ENCODE measurements around the gene SMOC2. TPM values are rescaled to one million over a fixed set of nuclear protein-coding genes. Genes with fewer than 3 reads are reported as not detected.
"Not testable (repeated sequence)": the region's sequence is repeated elsewhere in the genome, so short reads cannot be mapped to it uniquely, and the experiment has no call there.

The SMOC2 gene
- total and polyA plus RNA-seq, 2 of the 13 experiments (the other 11 are each of a cell fraction or from before 2014, with no cell fraction given) = not detected

GRCh38 chr6:168691774-168692173 lies 250.8 kb downstream of the SMOC2 start (continued):
- TF ChIP-seq, protein P1, sequence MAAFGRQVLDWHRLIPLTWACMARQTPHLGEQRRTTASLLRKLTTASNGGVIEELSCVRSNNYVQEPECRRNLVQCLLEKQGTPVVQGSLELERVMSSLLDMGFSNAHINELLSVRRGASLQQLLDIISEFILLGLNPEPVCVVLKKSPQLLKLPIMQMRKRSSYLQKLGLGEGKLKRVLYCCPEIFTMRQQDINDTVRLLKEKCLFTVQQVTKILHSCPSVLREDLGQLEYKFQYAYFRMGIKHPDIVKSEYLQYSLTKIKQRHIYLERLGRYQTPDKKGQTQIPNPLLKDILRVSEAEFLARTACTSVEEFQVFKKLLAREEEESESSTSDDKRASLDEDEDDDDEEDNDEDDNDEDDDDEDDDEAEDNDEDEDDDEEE (CRISPR knock-in tag; IDR thresholded peaks at IDR 0.05) = no peak
- TF ChIP-seq ZNF484 (CRISPR knock-in tag; IDR thresholded peaks at IDR 0.05; ENCODE audit: borderline replicate concordance, low read depth) (no peak), CBFB (CRISPR knock-in tag; IDR thresholded peaks at IDR 0.05) (no peak), ZNF605 (CRISPR knock-in tag; IDR thresholded peaks at IDR 0.05) (no peak)

GRCh38 chr6:168692193-168692914 lies 251.4 kb downstream of the SMOC2 start:
- H3K9me3 ChIP-seq (ENCODE audit: low read length) = no peaks in the 10 kb centered on the region
- H3K36me3 ChIP-seq (replicated peaks in 1 of 2; ENCODE audit: control insufficient read depth in 1 of 2, insufficient read depth in 2 of 2, low read length in 2 of 2) = no peaks in the 10 kb centered on the region
- in situ Hi-C loops (cut with HindIII; ENCODE audit: extremely low pct_ligation_motif_present, low pct_unique_long_range_greater_than_20kb) = no loop called here
- FAIRE-seq (no peak), ATAC-seq (no peak), DNase-seq (ENCODE audit: low spot score) (no peak)
- H3K27me3 ChIP-seq (ENCODE audit: control insufficient read depth in 1 of 2, insufficient read depth in 2 of 2, low read length in 2 of 2) = peaks cover 0 to 42% of the 10 kb centered on the region in 2 experiments; a peak in 3 of 5 replicates
- no peaks in the 10 kb centered on the region for H3K4me1 ChIP-seq (ENCODE audit: insufficient read depth, low read length)
- no TSS peak for BruUV-seq (replicated peaks)
- no peak for TF ChIP-seq ZNF720 (CRISPR knock-in tag; IDR thresholded peaks at IDR 0.05)
- POLR2A ChIA-PET = no interaction called here
- H3K4me2 ChIP-seq (ENCODE audit: low read depth, low read length) = no peak overlapping the region
- CTCF ChIA-PET (ENCODE audit: low intra/inter-chr PET ratio, low total read pairs) = no interaction called here
- H4K20me1 ChIP-seq (ENCODE audit: insufficient read depth, low read length) = no peaks in the 10 kb centered on the region
- H3K79me2 ChIP-seq (ENCODE audit: insufficient read depth, low read length) = no peaks in the 10 kb centered on the region
- intact Hi-C loops (cut with micrococcal nuclease; ENCODE audit: unreplicated experiment) = no loop called here
- no peak overlapping the region for H3K27ac ChIP-seq (ENCODE audit: extremely low read length, insufficient read depth, low read length)
- WGBS (ENCODE audit: low lambda C conversion rate) = 57% methylated on average over 34 of the region's 34 CpGs
- no peak overlapping the region for H3K9ac ChIP-seq (ENCODE audit: insufficient read depth, low read depth, low read length)
- H2AFZ ChIP-seq (ENCODE audit: low read length) = no peak overlapping the region
- H3K4me3 ChIP-seq (replicated peaks in 1 of 3; ENCODE audit: insufficient read depth in 1 of 3, low read depth in 2 of 3, low read length in 3 of 3) = no peak overlapping the region

DNA sequence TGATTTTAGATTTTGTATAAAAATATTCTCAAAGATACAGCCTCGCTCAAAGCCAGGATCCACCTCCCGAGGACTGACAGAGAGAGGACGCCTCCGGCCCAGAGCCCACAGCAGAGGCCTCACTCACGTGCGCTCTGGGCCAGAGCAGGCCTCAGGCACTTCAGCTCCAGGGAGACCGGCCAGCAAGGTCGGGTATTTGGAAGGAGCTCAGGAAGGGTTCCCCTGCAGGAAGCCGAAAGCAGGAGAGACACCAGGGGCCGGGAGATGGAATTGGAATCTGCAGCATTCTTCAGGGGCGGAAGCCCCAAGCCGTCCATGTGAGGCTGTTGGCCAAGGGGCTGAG lies 251.9 kb downstream of the SMOC2 start:
- BruUV-seq (replicated peaks); H3K27ac ChIP-seq (ENCODE audit: extremely low read length, insufficient read depth, low read length); H3K4me1 ChIP-seq (ENCODE audit: insufficient read depth, low read length); H4K20me1 ChIP-seq (ENCODE audit: insufficient read depth, low read length); POLR2A ChIA-PET; intact Hi-C loops (cut with micrococcal nuclease; ENCODE audit: unreplicated experiment); H2AFZ ChIP-seq (ENCODE audit: low read length); H3K9me3 ChIP-seq (ENCODE audit: low read length); H3K4me2 ChIP-seq (ENCODE audit: low read depth, low read length); FAIRE-seq; ATAC-seq; H3K4me3 ChIP-seq (replicated peaks in 1 of 3; ENCODE audit: insufficient read depth in 1 of 3, low read depth in 2 of 3, low read length in 3 of 3); H3K79me2 ChIP-seq (ENCODE audit: insufficient read depth, low read length); DNase-seq (ENCODE audit: low spot score); CTCF ChIA-PET (ENCODE audit: low intra/inter-chr PET ratio, low total read pairs); H3K9ac ChIP-seq (ENCODE audit: insufficient read depth, low read depth, low read length); in situ Hi-C loops (cut with HindIII; ENCODE audit: extremely low pct_ligation_motif_present, low pct_unique_long_range_greater_than_20kb); H3K36me3 ChIP-seq (replicated peaks in 1 of 2; ENCODE audit: control insufficient read depth in 1 of 2, insufficient read depth in 2 of 2, low read length in 2 of 2): not testable (repeated sequence)
- peaks cover 0 to 37% of the 10 kb centered on the region in 2 experiments; a peak in 3 of 5 replicates for H3K27me3 ChIP-seq (ENCODE audit: control insufficient read depth in 1 of 2, insufficient read depth in 2 of 2, low read length in 2 of 2)
- WGBS (ENCODE audit: low lambda C conversion rate) = 37% methylated on average over 5 of the region's 12 CpGs

DNA sequence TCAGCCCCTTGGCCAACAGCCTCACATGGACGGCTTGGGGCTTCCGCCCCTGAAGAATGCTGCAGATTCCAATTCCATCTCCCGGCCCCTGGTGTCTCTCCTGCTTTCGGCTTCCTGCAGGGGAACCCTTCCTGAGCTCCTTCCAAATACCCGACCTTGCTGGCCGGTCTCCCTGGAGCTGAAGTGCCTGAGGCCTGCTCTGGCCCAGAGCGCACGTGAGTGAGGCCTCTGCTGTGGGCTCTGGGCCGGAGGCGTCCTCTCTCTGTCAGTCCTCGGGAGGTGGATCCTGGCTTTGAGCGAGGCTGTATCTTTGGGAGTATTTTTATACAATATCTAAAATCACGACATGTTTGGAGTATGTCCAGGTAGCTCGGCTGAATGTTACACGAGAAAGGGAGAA lies 253.8 kb downstream of the SMOC2 start:
- H3K4me3 ChIP-seq (replicated peaks in 1 of 3; ENCODE audit: insufficient read depth in 1 of 3, low read depth in 2 of 3, low read length in 3 of 3); H2AFZ ChIP-seq (ENCODE audit: low read length); FAIRE-seq; POLR2A ChIA-PET; BruUV-seq (replicated peaks); in situ Hi-C loops (cut with HindIII; ENCODE audit: extremely low pct_ligation_motif_present, low pct_unique_long_range_greater_than_20kb); CTCF ChIA-PET (ENCODE audit: low intra/inter-chr PET ratio, low total read pairs); DNase-seq (ENCODE audit: low spot score); H3K9me3 ChIP-seq (ENCODE audit: low read length); H3K79me2 ChIP-seq (ENCODE audit: insufficient read depth, low read length); H3K4me2 ChIP-seq (ENCODE audit: low read depth, low read length); H3K4me1 ChIP-seq (ENCODE audit: insufficient read depth, low read length); ATAC-seq; H4K20me1 ChIP-seq (ENCODE audit: insufficient read depth, low read length); H3K36me3 ChIP-seq (replicated peaks in 1 of 2; ENCODE audit: control insufficient read depth in 1 of 2, insufficient read depth in 2 of 2, low read length in 2 of 2); H3K27ac ChIP-seq (ENCODE audit: extremely low read length, insufficient read depth, low read length); H3K9ac ChIP-seq (ENCODE audit: insufficient read depth, low read depth, low read length); intact Hi-C loops (cut with micrococcal nuclease; ENCODE audit: unreplicated experiment): not testable (repeated sequence)
- H3K27me3 ChIP-seq (ENCODE audit: control insufficient read depth in 1 of 2, insufficient read depth in 2 of 2, low read length in 2 of 2) = peaks cover 0 to 48% of the 10 kb centered on the region in 2 experiments
- 4% methylated on average over 3 of the region's 15 CpGs for WGBS (ENCODE audit: low lambda C conversion rate)

Data from HepG2 (cell line).